Measurements from ENCODE around the gene WDR82. TPM values are rescaled to one million over a fixed set of nuclear protein-coding genes. Genes with fewer than 3 reads are reported as not detected.
"Not testable (repeated sequence)": the region's sequence is repeated elsewhere in the genome, so short reads cannot be mapped to it uniquely, and the experiment has no call there.

Gene WDR82
- total RNA-seq, 1 donor, result 58.3 TPM

GRCh38 chr3:52289338-52289746 lies 10.9 kb upstream of the WDR82 start:
- TF ChIP-seq CTCF (IDR thresholded peaks at IDR 0.05; ENCODE audit: extremely low read depth, low read depth, low read length), result no peak
- Histone ChIP-seq H3K4me2 (ENCODE audit: insufficient read depth, low read length) (no peak overlapping the region), H3K27me3 (ENCODE audit: insufficient read depth, low read length) (no peaks in the 10 kb centered on the region), H3K27ac (ENCODE audit: low read depth, low read length) (no peak overlapping the region), H3K4me3 (ENCODE audit: insufficient read depth, low read length) (no peak overlapping the region), H3K79me2 (ENCODE audit: insufficient read depth, low read length) (peaks cover 32% of the 10 kb centered on the region), H4K20me1 (ENCODE audit: insufficient read depth, low read length) (no peaks in the 10 kb centered on the region), H3K36me3 (ENCODE audit: insufficient read depth, low read length) (peaks cover 10% of the 10 kb centered on the region), H2AFZ (ENCODE audit: low read length) (no peak overlapping the region), H3K9me3 (ENCODE audit: low read depth, low read length) (no peaks in the 10 kb centered on the region), H3K4me1 (ENCODE audit: insufficient read depth, low read length) (peaks cover 15% of the 10 kb centered on the region)
- DNase-seq (ENCODE audit: insufficient read length, low spot score, missing footprints), result no peak

GRCh38 chr3:52288674-52289073 lies 10.2 kb upstream of the WDR82 start:
- peak; percentile 26 for DNase-seq (ENCODE audit: insufficient read length, low spot score, missing footprints)
- no peaks in the 10 kb centered on the region for H3K27me3 ChIP-seq (ENCODE audit: insufficient read depth, low read length)
- H3K4me3 ChIP-seq (ENCODE audit: insufficient read depth, low read length), result peak overlapping the region; percentile 99
- peak overlapping the region; percentile 98 for H2AFZ ChIP-seq (ENCODE audit: low read length)
- peaks cover 32% of the 10 kb centered on the region for H3K79me2 ChIP-seq (ENCODE audit: insufficient read depth, low read length)
- no peaks in the 10 kb centered on the region for H3K9me3 ChIP-seq (ENCODE audit: low read depth, low read length)
- H3K4me1 ChIP-seq (ENCODE audit: insufficient read depth, low read length), result peaks cover 15% of the 10 kb centered on the region
- H3K36me3 ChIP-seq (ENCODE audit: insufficient read depth, low read length), result peaks cover 10% of the 10 kb centered on the region
- H4K20me1 ChIP-seq (ENCODE audit: insufficient read depth, low read length), result no peaks in the 10 kb centered on the region
- H3K27ac ChIP-seq (ENCODE audit: low read depth, low read length), result peak overlapping the region; percentile 100
- TF ChIP-seq CTCF (IDR thresholded peaks at IDR 0.05; ENCODE audit: extremely low read depth, low read depth, low read length), result no peak
- H3K4me2 ChIP-seq (ENCODE audit: insufficient read depth, low read length), result peak overlapping the region; percentile 88

GRCh38 chr3:52286777-52287110 lies 8.3 kb upstream of the WDR82 start:
- no peak for TF ChIP-seq CTCF (IDR thresholded peaks at IDR 0.05; ENCODE audit: extremely low read depth, low read depth, low read length)
- Histone ChIP-seq H3K9me3 (ENCODE audit: low read depth, low read length) (no peaks in the 10 kb centered on the region), H3K36me3 (ENCODE audit: insufficient read depth, low read length) (no peaks in the 10 kb centered on the region), H3K4me2 (ENCODE audit: insufficient read depth, low read length) (peak overlapping the region; percentile 88), H3K27me3 (ENCODE audit: insufficient read depth, low read length) (no peaks in the 10 kb centered on the region), H3K79me2 (ENCODE audit: insufficient read depth, low read length) (peaks cover 32% of the 10 kb centered on the region), H4K20me1 (ENCODE audit: insufficient read depth, low read length) (no peaks in the 10 kb centered on the region), H3K4me1 (ENCODE audit: insufficient read depth, low read length) (peaks cover 23% of the 10 kb centered on the region), H3K27ac (ENCODE audit: low read depth, low read length) (peak overlapping the region; percentile 100), H2AFZ (ENCODE audit: low read length) (no peak overlapping the region), H3K4me3 (ENCODE audit: insufficient read depth, low read length) (peak overlapping the region; percentile 99)
- DNase-seq (ENCODE audit: insufficient read length, low spot score, missing footprints), result peak; percentile 81

- peaks cover 11% of the 10 kb centered on the region for H3K79me2 ChIP-seq (ENCODE audit: insufficient read depth, low read length)
- H4K20me1 ChIP-seq (ENCODE audit: insufficient read depth, low read length); H3K9me3 ChIP-seq (ENCODE audit: low read depth, low read length); H3K27me3 ChIP-seq (ENCODE audit: insufficient read depth, low read length); H3K27ac ChIP-seq (ENCODE audit: low read depth, low read length); H2AFZ ChIP-seq (ENCODE audit: low read length); H3K36me3 ChIP-seq (ENCODE audit: insufficient read depth, low read length); DNase-seq (ENCODE audit: insufficient read length, low spot score, missing footprints); H3K4me3 ChIP-seq (ENCODE audit: insufficient read depth, low read length); H3K4me2 ChIP-seq (ENCODE audit: insufficient read depth, low read length): not testable (repeated sequence)
- peaks cover 39% of the 10 kb centered on the region for H3K4me1 ChIP-seq (ENCODE audit: insufficient read depth, low read length)
Measured at GRCh38 chr3:52284051-52284450, 5.6 kb upstream of the WDR82 start.
